Nephron (organoid): Measurements from ENCODE around the gene PPP1R14C.
A peak's percentile ranks its signal among the peaks of the same experiment; 100 is the strongest.
"Not testable (repeated sequence)": the region's sequence is repeated elsewhere in the genome, so short reads cannot be mapped to it uniquely, and the experiment has no call there.

ENCODE experiments used
- H3K27ac Mint-ChIP-seq, 3 experiments: 2 replicates each; pipeline ENCODE4 v1.8.0; 2020; ENCODE audit warnings: mixed read lengths in 3 of 3, mild to moderate bottlenecking in 2 of 3, moderate library complexity in 1 of 3
- H3K27me3 Mint-ChIP-seq: 2 replicates; pipeline ENCODE4 v1.8.0; 2021; ENCODE audit warnings: low read depth, mild to moderate bottlenecking, moderate library complexity, mixed read lengths
- H3K36me3 Mint-ChIP-seq: 2 replicates; pipeline ENCODE4 v1.8.0; 2020; ENCODE audit warnings: low read depth, mixed read lengths
- H3K4me1 Mint-ChIP-seq: 2 replicates; pipeline ENCODE4 v1.8.0; 2020; ENCODE audit warnings: mixed read lengths
- H3K4me3 Mint-ChIP-seq, 3 experiments: 2 replicates each; pipeline ENCODE4 v1.8.0; 2020; ENCODE audit warnings: mild to moderate bottlenecking in 3 of 3, mixed read lengths in 3 of 3, moderate library complexity in 2 of 3
- H3K9me3 Mint-ChIP-seq: 2 replicates; pipeline ENCODE4 v1.8.0; 2020; ENCODE audit warnings: mixed read lengths
- TF ChIP-seq, protein P1 (sequence below), 3 experiments: fragments of 200-600 bp; sonication (generic); IDR thresholded peaks; one replicate each; pipeline ENCODE4 v1.5.0; 2021; ENCODE audit warnings: antibody characterized with exemption in 3 of 3; ENCODE audit not compliant: unreplicated experiment in 3 of 3

The PPP1R14C gene

DNA sequence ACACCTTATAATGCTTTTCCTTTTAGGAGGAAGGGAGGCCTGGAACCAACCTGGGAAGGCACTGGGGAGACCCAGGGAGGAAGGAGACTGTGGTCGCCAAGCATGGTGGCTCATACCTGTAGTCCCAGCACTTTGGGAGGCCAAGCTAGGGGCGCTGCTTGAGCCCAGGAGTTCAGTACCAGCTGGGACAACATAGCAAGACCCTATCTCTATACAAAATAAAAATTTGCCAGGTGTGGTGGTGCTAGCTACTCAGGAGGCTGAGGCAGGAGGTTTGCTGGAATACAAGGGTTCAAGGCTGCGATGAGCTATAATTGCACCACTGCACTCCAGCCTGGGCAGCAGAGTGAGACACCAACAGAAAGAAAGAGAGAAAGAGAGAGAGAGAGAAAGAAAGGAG lies 36.2 kb downstream of the PPP1R14C start:
- no peaks in the 10 kb centered on the region for H3K9me3 Mint-ChIP-seq
- peaks cover 25% of the 10 kb centered on the region for H3K27me3 Mint-ChIP-seq
- peaks cover 43% of the 10 kb centered on the region for H3K4me1 Mint-ChIP-seq
- TF ChIP-seq, protein P1, sequence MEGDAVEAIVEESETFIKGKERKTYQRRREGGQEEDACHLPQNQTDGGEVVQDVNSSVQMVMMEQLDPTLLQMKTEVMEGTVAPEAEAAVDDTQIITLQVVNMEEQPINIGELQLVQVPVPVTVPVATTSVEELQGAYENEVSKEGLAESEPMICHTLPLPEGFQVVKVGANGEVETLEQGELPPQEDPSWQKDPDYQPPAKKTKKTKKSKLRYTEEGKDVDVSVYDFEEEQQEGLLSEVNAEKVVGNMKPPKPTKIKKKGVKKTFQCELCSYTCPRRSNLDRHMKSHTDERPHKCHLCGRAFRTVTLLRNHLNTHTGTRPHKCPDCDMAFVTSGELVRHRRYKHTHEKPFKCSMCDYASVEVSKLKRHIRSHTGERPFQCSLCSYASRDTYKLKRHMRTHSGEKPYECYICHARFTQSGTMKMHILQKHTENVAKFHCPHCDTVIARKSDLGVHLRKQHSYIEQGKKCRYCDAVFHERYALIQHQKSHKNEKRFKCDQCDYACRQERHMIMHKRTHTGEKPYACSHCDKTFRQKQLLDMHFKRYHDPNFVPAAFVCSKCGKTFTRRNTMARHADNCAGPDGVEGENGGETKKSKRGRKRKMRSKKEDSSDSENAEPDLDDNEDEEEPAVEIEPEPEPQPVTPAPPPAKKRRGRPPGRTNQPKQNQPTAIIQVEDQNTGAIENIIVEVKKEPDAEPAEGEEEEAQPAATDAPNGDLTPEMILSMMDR (IDR thresholded peaks at IDR 0.05; ENCODE audit: unreplicated experiment in 3 of 3), result no peak
- no peaks in the 10 kb centered on the region for H3K36me3 Mint-ChIP-seq
- H3K4me3 Mint-ChIP-seq, result no peak overlapping the region
- H3K27ac Mint-ChIP-seq, result peak overlapping the region in 1 of 3 experiments; percentile 87

DNA sequence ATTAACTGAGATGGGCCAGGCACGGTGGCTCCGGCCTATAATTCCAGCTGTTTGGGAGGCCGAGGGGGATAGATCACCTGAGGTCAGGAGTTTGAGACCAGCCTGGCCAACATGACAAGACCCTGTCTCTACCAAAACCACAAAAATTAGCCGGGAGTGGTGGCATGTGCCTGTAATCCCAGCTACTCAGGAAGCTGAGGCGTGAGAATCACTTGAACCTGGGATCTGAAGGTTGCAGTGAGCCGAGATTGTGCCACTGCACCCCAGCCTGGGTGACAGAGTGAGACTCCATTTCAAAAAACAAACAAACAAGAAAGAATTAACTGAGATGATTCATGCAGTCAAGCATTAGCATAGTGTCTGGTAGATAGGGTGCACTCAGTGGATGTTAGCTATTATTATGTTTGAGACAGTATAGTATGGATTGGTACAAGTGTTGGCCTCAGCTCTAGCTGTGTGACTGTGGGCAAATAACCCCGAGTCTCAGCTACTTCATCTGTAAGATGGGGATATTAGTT lies 37.1 kb downstream of the PPP1R14C start:
- not testable (repeated sequence) for H3K9me3 Mint-ChIP-seq, H3K4me3 Mint-ChIP-seq, H3K36me3 Mint-ChIP-seq, H3K27ac Mint-ChIP-seq
- Mint-ChIP-seq H3K4me1 (peaks cover 42% of the 10 kb centered on the region), H3K27me3 (peaks cover 32% of the 10 kb centered on the region)

DNA sequence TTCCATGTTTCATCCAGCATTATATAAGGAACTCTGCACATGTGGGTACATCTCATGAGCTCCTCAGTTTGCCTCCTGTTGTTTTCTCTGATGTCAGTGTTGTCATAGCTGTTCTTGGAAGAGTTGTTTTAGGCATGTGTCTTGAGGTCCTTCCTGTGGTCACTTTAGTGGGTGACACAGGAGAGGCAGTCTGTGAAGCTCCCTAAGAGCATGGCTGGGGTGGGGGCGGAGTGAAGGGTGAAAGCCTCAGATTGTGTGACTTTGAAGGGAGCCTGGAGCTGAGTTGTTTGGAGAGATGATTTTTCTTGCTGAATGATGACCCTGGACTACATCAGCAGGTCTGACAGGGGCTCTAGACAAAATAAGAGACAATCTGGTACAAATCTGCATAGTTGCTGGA lies 37.7 kb downstream of the PPP1R14C start:
- TF ChIP-seq, protein P1 (IDR thresholded peaks at IDR 0.05; ENCODE audit: unreplicated experiment in 3 of 3), result no peak
- peaks cover 32% of the 10 kb centered on the region for H3K27me3 Mint-ChIP-seq
- H3K4me3 Mint-ChIP-seq, result no peak overlapping the region
- H3K9me3 Mint-ChIP-seq, result no peaks in the 10 kb centered on the region
- H3K36me3 Mint-ChIP-seq, result no peaks in the 10 kb centered on the region
- H3K27ac Mint-ChIP-seq, result peak overlapping the region in 1 of 3 experiments; percentile 13
- H3K4me1 Mint-ChIP-seq, result peaks cover 37% of the 10 kb centered on the region

DNA sequence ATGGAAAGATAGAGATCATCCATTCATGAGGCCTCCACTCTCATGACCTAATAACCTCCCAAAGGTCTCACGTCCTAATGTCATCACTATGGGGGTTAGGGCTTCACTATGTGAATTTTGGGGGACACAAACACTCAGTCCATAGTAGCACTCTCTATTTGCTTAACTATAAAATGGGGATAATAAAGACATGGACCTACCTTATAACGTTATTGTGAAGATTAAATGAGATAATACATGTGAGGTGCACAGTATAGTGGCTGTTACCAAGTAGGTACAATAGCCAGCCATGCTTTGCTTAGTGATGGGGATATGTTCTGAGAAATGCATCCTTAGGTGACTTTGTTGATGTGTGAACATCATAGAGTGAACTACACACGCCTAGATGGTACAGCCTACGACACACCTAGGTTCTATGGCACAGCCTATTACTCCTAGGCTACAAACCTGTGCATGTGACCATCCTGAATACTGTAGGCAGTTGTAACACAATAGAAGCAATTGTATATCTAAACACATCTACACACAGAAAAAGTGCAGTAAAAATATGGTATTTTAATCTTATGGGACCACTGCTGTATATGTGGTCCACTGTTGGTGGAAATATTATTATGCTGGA lies 39.7 kb downstream of the PPP1R14C start:
- Mint-ChIP-seq H3K36me3 (peaks cover 4% of the 10 kb centered on the region), H3K9me3 (no peaks in the 10 kb centered on the region), H3K27me3 (peaks cover 38% of the 10 kb centered on the region), H3K27ac (no peak overlapping the region), H3K4me3 (no peak overlapping the region), H3K4me1 (peaks cover 17% of the 10 kb centered on the region)
- TF ChIP-seq, protein P1 (IDR thresholded peaks at IDR 0.05; ENCODE audit: unreplicated experiment in 3 of 3), result no peak

DNA sequence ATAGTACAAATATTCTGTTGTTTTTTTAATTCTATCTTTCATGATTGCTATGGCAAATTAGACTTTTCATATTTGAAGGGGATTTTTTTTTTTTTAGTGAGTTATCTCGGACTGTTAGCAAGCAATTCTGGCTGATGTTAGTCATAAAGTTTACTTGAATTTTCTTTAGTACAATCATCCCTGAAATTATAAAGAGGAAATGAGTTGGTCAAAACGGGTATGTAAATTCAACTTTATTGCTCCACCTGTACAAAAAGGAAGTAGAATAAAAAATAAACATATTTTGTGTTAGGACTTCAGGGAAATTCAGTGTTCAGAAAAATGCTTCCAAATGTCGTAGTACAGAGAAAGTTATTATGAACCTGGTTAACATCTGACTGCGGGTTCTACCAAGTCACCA lies 40.3 kb downstream of the PPP1R14C start:
- TF ChIP-seq, protein P1 (IDR thresholded peaks at IDR 0.05; ENCODE audit: unreplicated experiment in 3 of 3), result no peak
- peaks cover 4% of the 10 kb centered on the region for H3K36me3 Mint-ChIP-seq
- peaks cover 12% of the 10 kb centered on the region for H3K4me1 Mint-ChIP-seq
- no peaks in the 10 kb centered on the region for H3K9me3 Mint-ChIP-seq
- peaks cover 36% of the 10 kb centered on the region for H3K27me3 Mint-ChIP-seq
- H3K4me3 Mint-ChIP-seq, result no peak overlapping the region
- no peak overlapping the region for H3K27ac Mint-ChIP-seq

DNA sequence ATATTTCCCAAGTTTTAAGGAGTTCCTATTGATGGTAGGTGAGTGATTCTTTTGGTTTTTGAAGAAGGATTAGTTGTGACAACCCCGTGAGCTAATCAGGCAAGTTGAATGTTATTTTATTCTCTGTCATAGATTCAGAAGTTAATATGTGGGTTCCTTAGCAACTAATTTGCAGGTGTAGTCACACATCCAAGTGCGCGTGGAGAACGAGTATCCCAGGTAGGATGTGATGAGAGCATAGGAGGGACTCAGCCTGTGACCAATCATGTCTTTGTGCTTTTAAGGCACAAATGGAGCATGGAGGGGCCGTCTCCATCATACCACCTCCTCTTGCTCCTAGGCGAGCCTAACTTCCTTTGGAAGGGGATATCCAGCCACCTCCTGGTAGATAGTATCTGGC lies 41.1 kb downstream of the PPP1R14C start:
- Mint-ChIP-seq H3K36me3 (peaks cover 4% of the 10 kb centered on the region), H3K27ac (no peak overlapping the region), H3K27me3 (peaks cover 29% of the 10 kb centered on the region), H3K4me1 (peaks cover 5% of the 10 kb centered on the region), H3K9me3 (no peaks in the 10 kb centered on the region), H3K4me3 (no peak overlapping the region)
- TF ChIP-seq, protein P1 (IDR thresholded peaks at IDR 0.05; ENCODE audit: unreplicated experiment in 3 of 3), result no peak
